ENCODE results near the gene ZC3H8. TPM values are rescaled to one million over a fixed set of nuclear protein-coding genes. Genes with fewer than 3 reads are reported as not detected.

Gene ZC3H8
- total RNA-seq, 1 donor from 2014 or later = 6.1 TPM

DNA sequence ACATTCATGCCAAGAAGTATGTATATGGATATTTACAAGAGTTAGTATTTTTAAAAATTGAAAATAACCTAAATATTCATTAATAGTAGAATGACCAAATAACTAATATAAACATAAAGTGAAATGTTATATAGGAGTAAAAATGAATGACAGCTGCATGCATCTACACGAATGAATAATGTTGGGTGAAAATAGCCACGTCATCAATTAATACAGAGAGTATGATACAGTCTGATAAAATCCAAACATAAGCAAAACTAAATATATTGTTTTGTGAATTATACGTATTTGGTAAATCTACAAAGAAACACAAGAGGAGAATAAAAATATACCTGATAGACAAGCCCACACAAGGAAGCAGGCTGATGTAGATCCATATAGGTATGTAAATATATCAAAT, 24.5 kb downstream of the ZC3H8 start:
- H3K36me3 Mint-ChIP-seq (ENCODE audit: low read depth, unreplicated experiment) = no peaks in the 10 kb centered on the region
- H3K4me1 Mint-ChIP-seq (ENCODE audit: unreplicated experiment) = no peaks in the 10 kb centered on the region
- H3K27me3 Mint-ChIP-seq (ENCODE audit: unreplicated experiment) = no peaks in the 10 kb centered on the region
- no peaks in the 10 kb centered on the region for H3K9me3 Mint-ChIP-seq (ENCODE audit: unreplicated experiment)
- DNase-seq (ENCODE audit: low spot score) = no peak
- TF ChIP-seq, protein P1, sequence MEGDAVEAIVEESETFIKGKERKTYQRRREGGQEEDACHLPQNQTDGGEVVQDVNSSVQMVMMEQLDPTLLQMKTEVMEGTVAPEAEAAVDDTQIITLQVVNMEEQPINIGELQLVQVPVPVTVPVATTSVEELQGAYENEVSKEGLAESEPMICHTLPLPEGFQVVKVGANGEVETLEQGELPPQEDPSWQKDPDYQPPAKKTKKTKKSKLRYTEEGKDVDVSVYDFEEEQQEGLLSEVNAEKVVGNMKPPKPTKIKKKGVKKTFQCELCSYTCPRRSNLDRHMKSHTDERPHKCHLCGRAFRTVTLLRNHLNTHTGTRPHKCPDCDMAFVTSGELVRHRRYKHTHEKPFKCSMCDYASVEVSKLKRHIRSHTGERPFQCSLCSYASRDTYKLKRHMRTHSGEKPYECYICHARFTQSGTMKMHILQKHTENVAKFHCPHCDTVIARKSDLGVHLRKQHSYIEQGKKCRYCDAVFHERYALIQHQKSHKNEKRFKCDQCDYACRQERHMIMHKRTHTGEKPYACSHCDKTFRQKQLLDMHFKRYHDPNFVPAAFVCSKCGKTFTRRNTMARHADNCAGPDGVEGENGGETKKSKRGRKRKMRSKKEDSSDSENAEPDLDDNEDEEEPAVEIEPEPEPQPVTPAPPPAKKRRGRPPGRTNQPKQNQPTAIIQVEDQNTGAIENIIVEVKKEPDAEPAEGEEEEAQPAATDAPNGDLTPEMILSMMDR (IDR thresholded peaks at IDR 0.05; ENCODE audit: unreplicated experiment) = no peak
- H3K27ac Mint-ChIP-seq (ENCODE audit: unreplicated experiment) = no peak overlapping the region
- H3K4me3 Mint-ChIP-seq (ENCODE audit: unreplicated experiment) = no peak overlapping the region

GRCh38 chr2:112229348-112229747, 25.5 kb downstream of the ZC3H8 start:
- Mint-ChIP-seq H3K36me3 (ENCODE audit: low read depth, unreplicated experiment) (no peaks in the 10 kb centered on the region), H3K27me3 (ENCODE audit: unreplicated experiment) (no peaks in the 10 kb centered on the region), H3K9me3 (ENCODE audit: unreplicated experiment) (no peaks in the 10 kb centered on the region), H3K27ac (ENCODE audit: unreplicated experiment) (no peak overlapping the region), H3K4me1 (ENCODE audit: unreplicated experiment) (no peaks in the 10 kb centered on the region), H3K4me3 (ENCODE audit: unreplicated experiment) (no peak overlapping the region)
- no peak for DNase-seq (ENCODE audit: low spot score)
- TF ChIP-seq, protein P1 (IDR thresholded peaks at IDR 0.05; ENCODE audit: unreplicated experiment) = no peak

DNA sequence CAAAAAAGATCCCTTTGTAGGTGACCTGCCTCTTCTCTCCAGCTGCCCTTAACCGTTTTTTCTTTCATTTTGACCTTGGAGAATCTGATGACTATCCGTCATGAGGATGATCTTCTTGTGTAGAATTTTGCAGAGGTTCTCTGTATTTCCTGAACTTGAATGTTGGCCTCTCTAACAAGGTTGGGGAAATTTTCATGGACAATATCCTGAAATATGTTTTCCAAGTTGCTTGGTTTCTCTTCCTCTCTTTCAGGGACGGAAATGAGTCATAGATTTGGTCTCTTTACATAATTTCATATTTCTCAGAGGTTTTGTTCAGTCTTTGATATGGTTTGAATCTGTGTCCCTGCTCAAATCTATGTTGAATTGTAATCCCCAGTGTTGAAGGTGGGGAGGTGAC, 34.0 kb downstream of the ZC3H8 start:
- Mint-ChIP-seq H3K4me1 (ENCODE audit: unreplicated experiment) (peaks cover 2% of the 10 kb centered on the region), H3K36me3 (ENCODE audit: low read depth, unreplicated experiment) (peaks cover 20% of the 10 kb centered on the region)

DNA sequence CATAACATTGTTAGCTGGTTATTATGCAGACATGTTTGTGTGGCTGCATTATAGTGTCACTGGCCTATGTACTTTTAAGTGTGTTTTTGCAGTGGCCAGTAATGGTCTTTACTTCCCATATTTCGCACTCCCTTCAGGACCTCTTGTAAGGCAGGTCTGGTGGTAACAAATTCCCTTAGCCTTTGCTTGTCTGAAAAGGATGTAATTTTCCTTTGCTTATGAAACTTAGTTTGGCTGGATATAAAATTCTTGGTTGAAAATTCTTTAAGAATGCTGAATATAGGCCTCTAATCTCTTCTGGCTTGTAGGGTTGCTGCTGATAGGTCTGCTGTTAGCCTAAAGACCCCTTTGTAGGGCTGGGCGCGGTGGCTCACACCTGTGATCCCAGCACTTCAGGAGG, 34.7 kb downstream of the ZC3H8 start:
- no peak for DNase-seq (ENCODE audit: low spot score)
- H3K27ac Mint-ChIP-seq (ENCODE audit: unreplicated experiment) = no peak overlapping the region
- peaks cover 2% of the 10 kb centered on the region for H3K4me1 Mint-ChIP-seq (ENCODE audit: unreplicated experiment)
- H3K4me3 Mint-ChIP-seq (ENCODE audit: unreplicated experiment) = no peak overlapping the region
- H3K27me3 Mint-ChIP-seq (ENCODE audit: unreplicated experiment) = no peaks in the 10 kb centered on the region
- H3K9me3 Mint-ChIP-seq (ENCODE audit: unreplicated experiment) = no peaks in the 10 kb centered on the region
- TF ChIP-seq, protein P1 (IDR thresholded peaks at IDR 0.05; ENCODE audit: unreplicated experiment) = no peak
- H3K36me3 Mint-ChIP-seq (ENCODE audit: low read depth, unreplicated experiment) = peaks cover 20% of the 10 kb centered on the region

More for the DNA sequence above, 34.0 kb downstream of the ZC3H8 start:
- no peak for DNase-seq (ENCODE audit: low spot score)
- H3K27ac Mint-ChIP-seq (ENCODE audit: unreplicated experiment) = no peak overlapping the region
- TF ChIP-seq, protein P1 (IDR thresholded peaks at IDR 0.05; ENCODE audit: unreplicated experiment) = no peak
- H3K27me3 Mint-ChIP-seq (ENCODE audit: unreplicated experiment) = no peaks in the 10 kb centered on the region
- H3K9me3 Mint-ChIP-seq (ENCODE audit: unreplicated experiment) = no peaks in the 10 kb centered on the region
- H3K4me3 Mint-ChIP-seq (ENCODE audit: unreplicated experiment) = no peak overlapping the region

GRCh38 chr2:112217854-112218253, 37.0 kb downstream of the ZC3H8 start:
- H3K4me3 Mint-ChIP-seq (ENCODE audit: unreplicated experiment) = no peak overlapping the region
- H3K9me3 Mint-ChIP-seq (ENCODE audit: unreplicated experiment) = no peaks in the 10 kb centered on the region
- DNase-seq (ENCODE audit: low spot score) = no peak
- peaks cover 25% of the 10 kb centered on the region for H3K36me3 Mint-ChIP-seq (ENCODE audit: low read depth, unreplicated experiment)
- TF ChIP-seq, protein P1 (IDR thresholded peaks at IDR 0.05; ENCODE audit: unreplicated experiment) = no peak
- H3K4me1 Mint-ChIP-seq (ENCODE audit: unreplicated experiment) = peaks cover 2% of the 10 kb centered on the region
- H3K27me3 Mint-ChIP-seq (ENCODE audit: unreplicated experiment) = no peaks in the 10 kb centered on the region
- H3K27ac Mint-ChIP-seq (ENCODE audit: unreplicated experiment) = no peak overlapping the region

Measured in endothelial cell (in vitro differentiated cells).